HG02678 (cell line): ENCODE results near the gene PLA2G4A.
A peak's percentile ranks its signal among the peaks of the same experiment; 100 is the strongest.

Experiments
- ATAC-seq: cut with Tn5 transposase; IDR thresholded peaks from one replicate; pipeline ENCODE4 v1.9.1; 2021; ENCODE audit warnings: mild to moderate bottlenecking, moderate library complexity; ENCODE audit not compliant: unreplicated experiment

PLA2G4A gene

GRCh38 chr1:186831168-186831567, 2.4 kb downstream of the PLA2G4A start:
- no peak for ATAC-seq

GRCh38 chr1:186834399-186834958, 5.7 kb downstream of the PLA2G4A start:
- ATAC-seq: no peak

DNA sequence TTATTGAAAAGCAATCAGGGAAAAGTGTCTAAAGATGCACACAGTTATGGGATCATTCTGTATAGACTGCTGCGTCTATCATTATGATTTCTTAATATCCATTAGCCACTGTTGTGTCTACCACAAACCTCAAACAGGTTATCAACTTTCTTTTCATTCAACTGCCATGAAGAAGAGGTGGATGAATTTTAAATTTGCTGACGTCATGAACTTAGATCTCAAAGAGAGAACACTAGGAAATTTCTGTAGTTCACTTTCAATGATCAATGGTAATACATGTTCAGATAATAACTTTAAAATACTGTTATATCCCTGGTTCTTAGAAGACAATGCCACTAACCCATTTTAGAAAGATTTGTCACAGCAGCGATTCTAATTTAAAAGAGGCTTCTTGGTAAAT, 6.7 kb downstream of the PLA2G4A start:
- ATAC-seq: no peak

GRCh38 chr1:186837806-186838205, 9.1 kb downstream of the PLA2G4A start:
- ATAC-seq: no peak

DNA sequence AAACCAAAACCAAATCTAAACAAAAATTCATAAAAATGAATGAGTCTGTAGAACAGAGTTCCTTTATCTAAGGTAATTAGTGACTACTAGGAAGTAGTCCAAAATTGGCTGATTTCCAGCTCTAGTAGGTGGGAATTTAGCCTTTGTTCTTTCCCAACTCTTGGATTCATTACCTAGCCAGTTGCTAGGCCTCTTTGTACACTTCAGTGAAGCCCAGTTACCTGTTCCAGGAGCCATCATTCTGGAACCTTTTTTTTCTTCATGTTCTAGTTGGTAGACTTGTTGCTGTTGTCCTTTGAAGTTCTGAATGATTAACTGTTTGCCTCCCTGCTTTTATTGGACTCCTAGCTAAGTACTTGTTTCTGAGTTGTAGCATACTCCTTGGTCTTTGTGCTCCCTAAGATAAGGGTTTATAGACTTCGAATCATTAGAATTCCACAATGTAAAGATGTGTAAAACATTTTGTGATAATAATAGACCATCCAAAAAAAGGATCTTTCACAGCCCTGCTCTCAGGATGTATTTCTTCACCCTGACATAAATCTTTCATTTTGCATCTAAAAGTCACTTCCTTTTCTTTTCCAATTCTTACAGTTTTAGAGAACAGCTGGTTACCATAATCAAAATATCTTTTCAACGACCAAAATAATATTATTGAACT, 9.8 kb downstream of the PLA2G4A start:
- no peak for ATAC-seq

DNA sequence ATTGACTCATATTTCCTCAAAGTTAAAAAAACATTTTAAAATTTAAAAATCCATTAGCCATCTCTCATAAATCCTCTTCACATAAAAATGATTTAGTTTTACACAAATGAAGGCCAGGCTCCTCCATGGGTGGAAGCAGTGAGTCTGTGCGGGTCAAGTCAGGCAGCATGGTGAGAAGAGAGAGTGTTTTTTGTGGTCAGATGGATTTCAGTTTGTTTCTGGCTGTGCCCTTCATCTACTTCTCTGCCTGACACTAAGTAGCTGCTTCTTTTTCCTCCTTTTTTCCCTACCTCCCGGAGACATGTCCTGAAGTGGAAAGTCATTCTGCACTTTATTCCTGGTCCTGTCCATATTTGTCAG, 10.3 kb downstream of the PLA2G4A start:
- ATAC-seq: no peak

DNA sequence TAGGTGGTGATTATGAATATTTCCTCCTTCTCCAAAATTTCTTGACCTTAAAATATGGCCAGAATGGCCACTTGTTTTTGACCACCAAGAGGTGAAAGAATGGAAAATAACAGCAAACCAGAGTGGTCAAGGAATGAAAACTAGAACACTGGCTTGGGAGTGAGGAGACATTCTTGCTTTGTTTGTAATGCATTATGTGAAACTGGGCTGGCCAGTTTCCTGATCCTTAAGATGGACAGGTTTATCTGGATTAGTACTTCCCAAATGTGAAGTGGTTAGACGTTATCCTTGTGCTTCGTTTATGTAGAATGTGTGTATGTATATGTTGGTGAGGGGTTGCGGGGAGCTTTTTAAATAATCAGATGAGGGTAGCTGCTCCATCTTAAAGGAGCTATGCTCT, 12.8 kb downstream of the PLA2G4A start:
- no peak for ATAC-seq

- ATAC-seq: no peak
Measured at GRCh38 chr1:186842547-186842946, 13.8 kb downstream of the PLA2G4A start.

- no peak for ATAC-seq
Measured at GRCh38 chr1:186843226-186843625, 14.5 kb downstream of the PLA2G4A start.

DNA sequence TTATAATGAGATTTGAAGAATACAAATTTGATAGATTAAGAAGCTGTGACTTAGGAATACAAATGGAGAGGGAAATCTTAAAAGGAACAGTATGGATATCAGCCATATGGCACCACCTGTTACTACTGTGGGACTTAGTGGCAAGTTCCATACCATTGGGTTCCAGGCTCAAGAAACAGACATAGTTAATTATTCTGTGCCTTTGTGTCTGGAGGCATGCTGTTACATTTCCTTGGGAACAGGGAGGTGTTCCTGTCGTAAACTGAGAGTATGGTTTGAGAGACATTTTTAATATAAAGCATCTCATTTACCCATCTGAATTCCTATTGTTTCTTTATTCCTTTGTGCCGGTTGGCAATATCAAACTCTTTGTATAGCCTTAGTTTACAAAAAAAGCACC, 15.2 kb downstream of the PLA2G4A start:
- ATAC-seq: no peak

DNA sequence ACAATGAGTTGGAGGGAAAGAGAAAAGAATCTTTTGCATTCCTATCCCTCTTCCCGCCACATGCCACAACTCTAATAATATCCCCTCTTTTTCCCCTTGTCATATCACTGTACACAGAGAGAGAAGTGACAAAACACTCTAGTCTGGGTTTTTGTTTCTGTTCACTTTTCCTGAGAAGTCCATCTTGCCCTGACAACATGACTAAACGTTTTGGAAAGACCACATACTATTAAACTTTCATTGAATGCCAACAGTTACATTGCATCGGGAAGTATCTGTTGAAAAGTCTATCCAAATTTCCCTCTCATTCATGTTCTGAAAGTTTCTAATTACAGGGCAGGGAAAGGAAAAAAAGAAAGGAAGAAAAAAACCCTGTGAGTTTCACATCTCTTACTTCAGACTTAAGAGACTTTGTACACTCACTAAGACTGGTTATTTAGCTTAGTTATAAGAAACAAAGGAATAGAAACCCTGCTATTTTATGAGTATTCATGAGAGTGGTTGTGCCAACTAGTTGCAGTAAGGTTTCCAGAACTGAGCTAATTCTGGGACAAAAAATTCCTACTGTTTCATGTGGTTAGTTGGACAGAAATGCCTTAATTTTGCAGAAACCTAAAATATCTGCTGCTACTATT, 16.9 kb downstream of the PLA2G4A start:
- no peak for ATAC-seq

DNA sequence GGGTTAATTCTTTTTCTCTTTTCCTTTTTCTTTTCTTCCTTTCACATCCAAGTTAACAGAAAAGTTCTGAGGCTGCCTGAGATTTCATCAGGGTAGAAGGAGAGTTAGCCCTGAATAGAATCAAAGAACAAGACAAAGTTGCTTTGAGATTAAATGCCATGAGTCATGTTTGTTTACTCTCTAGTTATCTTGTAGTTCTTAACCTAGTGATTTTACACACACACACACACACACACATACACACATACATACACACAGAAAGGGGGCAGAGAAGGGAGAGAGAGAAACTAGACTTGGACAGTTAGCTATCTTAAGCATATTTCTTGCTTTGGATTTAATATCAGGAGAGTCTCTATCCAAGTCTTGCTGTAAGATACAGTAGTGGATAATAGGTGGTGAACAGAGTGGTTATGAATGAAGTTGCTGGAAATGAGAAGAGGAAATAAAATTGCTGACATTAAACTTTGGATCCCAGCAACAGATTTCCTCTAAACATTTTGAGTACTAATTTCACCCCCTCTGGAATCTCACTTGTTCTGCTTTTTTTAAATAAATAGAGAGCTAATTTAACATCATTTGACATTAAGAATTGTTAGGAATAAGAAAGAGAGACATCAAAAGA, 19.9 kb downstream of the PLA2G4A start:
- no peak for ATAC-seq

DNA sequence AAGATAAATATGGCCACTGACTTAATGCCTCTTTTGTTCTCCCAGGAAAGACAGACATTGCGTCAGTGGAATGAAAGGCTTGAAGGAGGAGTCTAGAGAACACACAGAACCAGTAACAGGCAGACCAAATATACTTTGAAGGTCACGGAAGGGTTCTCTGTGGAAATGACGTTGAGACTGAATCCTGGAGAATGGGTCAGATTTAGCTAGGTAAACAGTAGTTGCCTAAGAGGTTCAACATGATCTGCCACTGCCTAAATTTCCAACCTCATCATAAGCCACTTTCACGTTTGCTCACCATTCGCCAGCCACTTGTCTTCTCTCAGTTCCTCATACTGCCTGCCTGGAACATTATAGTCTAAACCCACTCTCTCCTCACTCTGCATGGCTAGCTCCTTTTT, 20.5 kb downstream of the PLA2G4A start:
- ATAC-seq: peak; percentile 97

GRCh38 chr1:186849826-186850225, 21.1 kb downstream of the PLA2G4A start:
- ATAC-seq: peak; percentile 40

DNA sequence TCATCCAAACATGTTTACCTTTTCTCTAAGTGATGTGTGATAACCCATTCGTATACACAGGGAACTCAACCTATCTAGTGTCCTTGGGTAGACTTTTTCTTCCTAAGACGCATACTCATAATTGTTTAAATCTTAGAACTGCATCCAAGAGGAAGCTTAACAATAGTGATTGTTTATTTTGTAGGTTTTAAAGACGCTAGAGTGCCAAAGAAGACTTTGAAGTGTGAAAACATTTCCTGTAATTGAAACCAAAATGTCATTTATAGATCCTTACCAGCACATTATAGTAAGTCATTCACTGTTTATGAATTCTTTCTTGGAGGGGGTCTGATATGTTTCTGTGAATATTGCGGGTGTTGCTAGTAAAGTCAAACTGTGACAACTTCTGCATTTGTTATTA, 25.4 kb downstream of the PLA2G4A start:
- ATAC-seq: no peak

DNA sequence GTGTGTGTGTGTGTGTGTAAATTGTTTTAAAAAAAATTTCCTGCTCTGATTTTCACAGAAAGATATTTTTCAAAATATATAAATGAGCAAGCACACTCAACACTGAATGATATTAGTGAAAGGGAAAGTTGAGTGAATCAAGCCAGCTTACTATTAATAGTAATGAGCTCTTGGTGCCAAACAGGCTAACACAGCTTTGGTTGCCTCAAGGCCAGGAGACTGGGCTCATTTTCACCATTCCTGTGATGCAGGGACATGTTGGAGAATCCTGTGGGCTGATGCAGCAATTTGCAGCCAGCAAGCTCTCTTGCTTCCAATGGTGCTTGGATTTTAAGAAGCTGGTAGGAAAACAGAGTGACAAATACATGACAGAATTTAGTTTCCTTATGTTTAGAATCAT, 30.2 kb downstream of the PLA2G4A start:
- ATAC-seq: no peak

DNA sequence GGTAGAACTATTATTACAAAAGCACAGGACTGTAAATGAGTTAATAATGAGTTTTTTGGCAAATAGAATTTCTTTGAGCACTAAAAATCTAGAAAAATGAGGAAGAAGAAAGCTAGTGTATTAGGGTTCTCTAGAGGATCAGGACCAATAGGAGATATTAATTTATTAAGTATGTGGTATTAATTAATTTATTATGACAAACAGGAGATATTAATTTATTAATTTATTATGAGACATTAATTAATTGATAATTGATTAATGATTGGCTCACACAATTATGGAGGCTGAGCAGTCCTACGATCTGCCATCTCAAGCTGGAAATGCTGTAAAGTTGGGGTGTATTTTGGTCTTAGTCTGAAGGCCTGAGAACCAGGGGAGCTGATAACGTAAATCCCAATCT, 31.2 kb downstream of the PLA2G4A start:
- ATAC-seq: no peak

GRCh38 chr1:186864296-186864695, 35.5 kb downstream of the PLA2G4A start:
- no peak for ATAC-seq

DNA sequence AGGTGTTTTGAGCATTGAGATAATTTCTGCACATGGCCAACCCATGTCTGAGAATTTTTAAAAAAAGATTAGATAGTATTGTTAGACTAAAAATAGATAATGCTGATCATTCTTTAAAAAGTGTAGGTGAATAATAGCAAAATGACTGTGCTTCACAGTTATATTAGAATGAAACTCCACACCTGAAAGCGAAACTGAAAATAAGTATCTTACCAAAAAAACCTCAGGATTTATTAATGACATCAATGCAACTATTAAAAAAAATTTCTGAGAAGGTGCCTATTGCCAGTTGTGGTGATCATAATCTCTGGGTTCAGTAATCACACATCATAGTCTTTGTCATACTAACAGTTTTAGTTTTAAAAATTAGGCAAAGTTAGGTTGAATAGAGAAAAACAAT, 36.5 kb downstream of the PLA2G4A start:
- peak; percentile 78 for ATAC-seq

DNA sequence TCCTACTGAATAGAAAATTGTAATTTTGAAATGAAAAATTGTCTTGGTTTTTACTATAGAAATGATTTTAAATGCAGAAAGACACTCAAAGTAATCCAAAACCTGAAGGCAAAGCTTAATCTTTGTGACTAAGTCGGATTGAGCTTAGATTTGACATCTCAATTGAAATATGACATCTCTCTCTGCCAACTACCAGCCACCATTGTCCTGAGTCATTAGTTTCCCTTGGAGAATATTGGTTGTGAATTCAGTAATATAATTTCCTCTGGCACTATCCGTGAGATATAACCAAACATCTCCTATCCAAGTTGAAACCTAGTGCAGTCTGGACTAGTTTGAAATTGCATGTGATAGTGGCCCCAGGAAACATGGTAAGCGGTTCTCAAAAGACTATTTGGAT, 37.1 kb downstream of the PLA2G4A start:
- no peak for ATAC-seq

GRCh38 chr1:186869526-186870228, 40.9 kb downstream of the PLA2G4A start:
- no peak for ATAC-seq

DNA sequence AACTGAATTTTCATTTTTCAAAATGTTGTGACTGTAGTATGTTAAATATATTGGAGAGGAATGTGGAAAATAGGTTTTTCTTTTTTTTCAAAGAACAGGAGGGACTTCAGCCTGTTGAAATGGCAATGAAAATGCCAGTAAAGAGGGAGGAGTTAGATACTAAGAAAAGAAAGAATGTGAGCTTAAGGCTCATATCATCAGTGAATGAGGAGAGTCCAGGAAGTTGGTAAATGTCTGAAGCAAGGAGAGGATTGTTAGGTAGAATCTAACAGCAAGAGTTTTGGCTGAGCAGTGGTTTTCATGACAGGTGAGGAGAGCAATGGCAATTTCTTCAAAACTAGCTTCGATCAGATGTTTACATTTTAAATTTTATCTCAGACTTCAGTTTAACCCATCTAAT, 43.0 kb downstream of the PLA2G4A start:
- no peak for ATAC-seq
